GM13977 (cell line): Measurements from ENCODE around the gene PHLDB1.
A peak's percentile ranks its signal among the peaks of the same experiment; 100 is the strongest.

Source experiments
- DNase-seq: peaks from one replicate; pipeline ENCODE4 v3.0.0; 2012; ENCODE audit warnings: low spot score
- CTCF ChIP-seq: IDR thresholded peaks from 2 replicates; pipeline ENCODE4 v1.5.1; 2012; ENCODE audit warnings: mild to moderate bottlenecking, control low read depth; ENCODE audit not compliant: insufficient read depth; ENCODE audit errors: extremely low read depth, missing control alignments
- in situ Hi-C: fragments of 300-500 bp; cut with MboI; formaldehyde crosslinking; loops from one replicate; pipeline ENCODE4 v1.12.0; 2022; ENCODE audit warnings: low sequenced_read_pairs, low pct_unique_long_range_greater_than_20kb, mixed read lengths, inconsistent platforms; ENCODE audit not compliant: unreplicated experiment

PHLDB1 gene

GRCh38 chr11:118658429-118659313 is 51.3 kb downstream of the PHLDB1 start:
- TF ChIP-seq CTCF, result no peak
- no peak for DNase-seq
- in situ Hi-C loops, result no loop called here

GRCh38 chr11:118659314-118659952 is 52.0 kb downstream of the PHLDB1 start:
- TF ChIP-seq CTCF, result peak; percentile 94
- in situ Hi-C loops, result no loop called here
- peak; percentile 92 for DNase-seq

- no peak for TF ChIP-seq CTCF
- no peak for DNase-seq
- in situ Hi-C loops, result no loop called here
Measured at GRCh38 chr11:118659953-118660680, 52.7 kb downstream of the PHLDB1 start.

GRCh38 chr11:118660681-118661424 is 53.4 kb downstream of the PHLDB1 start:
- in situ Hi-C loops, result no loop called here
- DNase-seq, result no peak
- TF ChIP-seq CTCF, result no peak

GRCh38 chr11:118661425-118662301 is 54.2 kb downstream of the PHLDB1 start:
- in situ Hi-C loops, result no loop called here
- TF ChIP-seq CTCF, result no peak

More at GRCh38 chr11:118661425-118662301, 54.2 kb downstream of the PHLDB1 start:
- DNase-seq, result no peak
